H54 (cell line): ENCODE results near the gene ZNF70.

ENCODE experiments used
- DNase-seq: peaks from one replicate; pipeline ENCODE4 v3.0.0; 2011; ENCODE audit warnings: low spot score, mixed read lengths; ENCODE audit not compliant: insufficient read length
- FAIRE-seq: peaks from 3 replicates; lab custom pipeline; 2011; peaks lifted over from hg19 to GRCh38; lab: Jason Lieb, UNC
- POLR2A ChIP-seq: IDR thresholded peaks from 2 replicates; pipeline ENCODE4 v1.6.1; 2011; ENCODE audit warnings: low read depth, mild to moderate bottlenecking, low read length

ZNF70 gene

DNA sequence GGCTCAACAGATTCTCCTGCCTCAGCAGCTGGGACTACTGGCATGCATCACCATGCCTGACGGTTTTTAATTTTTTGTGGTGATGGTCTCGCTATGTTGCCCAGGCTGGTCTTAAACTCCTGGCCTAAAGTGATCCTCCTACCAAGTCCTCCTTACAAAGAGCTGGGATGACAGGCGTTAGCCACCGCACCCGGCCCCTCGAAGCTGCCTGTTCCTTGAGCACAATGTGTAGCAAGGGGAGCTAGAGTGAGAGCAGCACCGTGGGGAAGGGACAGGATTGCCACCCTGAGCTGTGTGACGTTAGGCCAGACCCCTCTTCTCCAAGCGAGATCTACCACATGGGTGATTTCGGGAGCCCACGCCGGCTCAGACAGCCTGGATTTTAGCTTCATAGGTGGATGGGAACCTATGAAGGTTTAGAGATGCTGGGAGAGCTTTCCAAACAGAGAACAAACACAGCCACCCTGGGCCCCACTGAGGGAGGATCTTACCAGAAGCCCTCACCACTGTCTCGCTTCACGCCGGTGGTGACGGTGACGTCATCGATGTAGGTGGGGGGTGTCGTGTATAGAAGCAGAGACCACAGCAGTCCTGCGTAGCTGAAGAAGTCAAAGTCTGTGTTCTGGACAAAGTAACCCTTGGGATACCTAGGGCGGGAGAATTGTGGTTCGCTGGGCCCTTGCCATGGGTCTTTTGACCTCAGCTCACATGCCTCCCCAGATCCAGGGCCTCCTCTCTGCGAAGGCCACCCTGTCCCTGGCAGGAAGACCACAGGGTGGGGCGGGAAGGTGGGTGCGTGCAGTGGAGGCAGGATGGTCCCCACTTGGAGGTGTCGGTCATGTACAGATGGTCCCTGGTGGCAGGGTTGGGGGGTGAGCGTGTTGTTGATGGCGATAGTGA is 37.0 kb downstream of the ZNF70 start:
- no peak for TF ChIP-seq POLR2A
- FAIRE-seq (no peak), DNase-seq (no peak)

DNA sequence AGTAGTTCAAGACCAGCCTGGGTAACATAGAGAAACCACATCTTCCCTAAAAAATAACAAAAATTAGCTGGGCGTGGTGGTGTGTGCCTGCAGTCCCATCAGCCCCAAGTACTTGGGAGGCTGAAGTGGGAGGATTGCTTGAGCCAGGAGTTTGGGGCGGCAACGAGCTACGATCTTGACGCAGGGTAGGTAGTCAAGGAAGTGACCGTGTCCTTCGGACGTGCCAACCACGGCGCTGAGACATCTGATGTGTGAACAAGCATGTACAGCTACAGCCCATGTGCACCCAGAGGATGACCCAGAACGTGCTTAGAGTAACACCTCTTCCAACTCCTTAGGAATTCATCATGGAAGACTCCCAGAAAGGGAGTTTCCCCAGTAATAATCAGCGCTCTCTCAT is 38.7 kb downstream of the ZNF70 start:
- FAIRE-seq (no peak), DNase-seq (no peak)
- TF ChIP-seq POLR2A, result no peak

DNA sequence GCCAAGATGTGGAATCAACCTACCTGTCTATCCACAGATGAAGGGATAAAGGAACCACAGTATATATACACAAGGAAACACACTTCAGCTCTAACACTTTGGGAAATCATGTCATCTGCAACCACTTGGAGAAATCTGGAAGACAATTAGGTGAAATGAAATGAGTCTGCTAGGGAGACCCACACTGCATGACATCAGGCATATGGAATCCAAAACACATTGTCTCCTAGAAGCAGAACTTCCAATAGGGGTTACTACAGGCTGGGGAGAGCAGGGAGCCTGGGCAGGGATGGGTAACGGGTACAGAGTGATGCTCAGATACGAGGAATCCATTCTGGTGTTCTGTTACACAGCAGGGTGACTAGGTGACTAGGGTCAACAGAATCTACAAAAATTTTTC is 41.8 kb downstream of the ZNF70 start:
- FAIRE-seq (no peak), DNase-seq (no peak)
- no peak for TF ChIP-seq POLR2A

DNA sequence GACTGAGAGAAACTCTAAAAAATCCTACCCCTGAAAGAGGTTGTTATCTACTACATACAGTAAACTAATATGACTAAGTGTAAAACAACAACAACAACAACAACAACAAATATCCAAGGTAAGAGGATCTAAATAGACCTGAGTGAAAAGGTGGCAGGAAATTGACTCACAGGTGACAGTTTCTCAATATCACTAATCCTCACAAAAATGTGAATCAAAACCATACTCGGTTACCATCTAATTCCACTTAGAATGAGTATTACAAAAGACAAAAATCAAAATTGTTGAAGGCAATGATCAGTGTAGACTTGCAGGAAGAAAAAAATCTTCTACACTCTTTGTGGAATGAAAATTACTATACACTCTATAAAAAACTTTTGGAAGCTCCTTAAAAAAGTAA is 42.6 kb downstream of the ZNF70 start:
- no peak for FAIRE-seq
- no peak for TF ChIP-seq POLR2A
- DNase-seq, result no peak

GRCh38 chr22:23705358-23705757 is 45.6 kb downstream of the ZNF70 start:
- TF ChIP-seq POLR2A, result no peak
- FAIRE-seq (no peak), DNase-seq (no peak)

DNA sequence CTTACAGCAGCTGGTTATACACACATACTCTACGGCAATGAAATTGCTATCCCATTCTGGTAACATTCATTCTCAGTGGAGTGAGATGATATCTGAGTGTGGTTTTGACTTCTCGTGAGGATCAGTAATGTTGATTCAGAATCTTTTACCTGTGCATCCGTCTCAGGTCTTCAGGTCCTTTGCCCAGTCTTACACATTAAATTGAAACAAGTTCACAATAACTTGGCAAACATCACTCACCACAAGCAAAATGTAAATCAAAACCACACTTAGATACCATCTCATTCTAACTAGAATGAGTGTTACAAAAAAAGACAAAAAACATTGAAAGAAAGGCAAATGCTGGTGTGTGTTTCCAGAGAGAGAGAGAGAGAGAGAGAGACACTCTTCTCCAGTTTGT is 46.1 kb downstream of the ZNF70 start:
- DNase-seq (no peak), FAIRE-seq (no peak)

DNA sequence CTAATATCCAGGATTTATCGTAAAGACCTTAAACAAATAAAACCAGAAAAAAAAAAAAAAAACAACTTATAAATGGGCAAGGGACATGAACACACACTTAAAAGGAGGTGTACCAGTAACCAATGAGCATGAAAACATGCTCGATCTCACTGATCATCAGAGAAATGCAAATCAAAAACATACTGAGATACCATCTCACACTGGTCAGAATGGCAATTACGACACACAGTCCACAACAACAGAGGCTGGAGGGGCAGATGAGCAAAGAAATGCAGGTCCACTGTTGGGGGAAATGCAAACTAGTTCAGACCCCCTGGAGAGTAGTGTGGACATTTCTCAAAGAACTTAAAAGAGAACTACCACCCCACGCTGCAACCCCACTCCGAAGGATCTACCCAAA is 46.9 kb downstream of the ZNF70 start:
- no peak for TF ChIP-seq POLR2A
- DNase-seq (no peak), FAIRE-seq (no peak)

More for the DNA sequence above, 46.1 kb downstream of the ZNF70 start:
- no peak for TF ChIP-seq POLR2A

GRCh38 chr22:23700706-23701105 is 50.2 kb downstream of the ZNF70 start:
- DNase-seq (no peak), FAIRE-seq (no peak)
- TF ChIP-seq POLR2A, result no peak

GRCh38 chr22:23698673-23699235 is 52.2 kb downstream of the ZNF70 start:
- no peak for FAIRE-seq
- TF ChIP-seq POLR2A, result no peak
- no peak for DNase-seq

DNA sequence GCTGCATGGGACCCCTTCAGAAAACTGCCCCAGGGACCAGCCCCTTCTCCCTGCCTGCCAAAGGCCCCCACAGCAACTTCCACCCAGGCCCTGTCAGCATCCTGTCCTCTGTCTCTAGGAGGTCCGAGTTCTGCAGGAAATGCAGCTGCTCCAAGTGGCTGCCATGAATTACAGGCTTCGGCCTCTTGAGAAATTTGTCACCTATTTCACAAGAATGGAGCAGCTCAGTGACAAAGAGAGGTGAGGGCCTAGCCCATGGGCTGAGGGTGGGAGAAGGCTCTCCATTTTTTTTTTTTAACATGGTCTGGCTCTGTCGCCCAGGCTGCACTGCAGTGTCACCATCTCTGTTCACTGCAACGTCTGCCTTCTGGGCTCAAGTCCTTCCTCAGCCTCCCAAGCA is 52.8 kb downstream of the ZNF70 start:
- no peak for FAIRE-seq
- no peak for DNase-seq
- TF ChIP-seq POLR2A, result no peak

GRCh38 chr22:23697031-23697970 is 53.6 kb downstream of the ZNF70 start:
- DNase-seq (no peak), FAIRE-seq (no peak)
- TF ChIP-seq POLR2A, result no peak

DNA sequence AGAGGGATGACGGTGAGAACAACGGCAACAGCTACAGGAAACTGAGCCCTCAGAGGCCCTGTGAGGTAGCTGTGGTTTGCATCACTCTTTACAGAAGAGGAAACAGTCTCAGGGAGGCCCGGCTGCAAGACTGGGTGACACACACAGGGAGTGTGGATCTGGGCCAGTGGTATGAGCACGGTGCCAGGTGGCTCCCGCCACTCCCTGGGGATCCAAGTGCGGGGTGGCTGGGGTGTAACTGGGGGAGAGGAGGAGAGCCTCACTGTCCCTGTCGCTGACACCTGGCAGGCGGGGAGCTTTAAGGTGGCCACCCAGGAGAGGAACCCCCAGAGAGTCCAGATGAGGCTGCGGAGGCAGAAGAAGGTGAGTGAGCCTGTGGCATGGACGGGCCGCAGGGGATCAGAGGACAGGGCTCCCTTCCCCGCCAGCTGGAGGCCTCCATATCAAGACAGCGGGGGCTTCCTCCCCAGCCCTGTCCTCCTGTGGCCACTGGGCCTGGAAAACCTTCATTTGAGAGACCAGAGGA is 54.5 kb downstream of the ZNF70 start:
- no peak for TF ChIP-seq POLR2A
- FAIRE-seq, result no peak
- no peak for DNase-seq

DNA sequence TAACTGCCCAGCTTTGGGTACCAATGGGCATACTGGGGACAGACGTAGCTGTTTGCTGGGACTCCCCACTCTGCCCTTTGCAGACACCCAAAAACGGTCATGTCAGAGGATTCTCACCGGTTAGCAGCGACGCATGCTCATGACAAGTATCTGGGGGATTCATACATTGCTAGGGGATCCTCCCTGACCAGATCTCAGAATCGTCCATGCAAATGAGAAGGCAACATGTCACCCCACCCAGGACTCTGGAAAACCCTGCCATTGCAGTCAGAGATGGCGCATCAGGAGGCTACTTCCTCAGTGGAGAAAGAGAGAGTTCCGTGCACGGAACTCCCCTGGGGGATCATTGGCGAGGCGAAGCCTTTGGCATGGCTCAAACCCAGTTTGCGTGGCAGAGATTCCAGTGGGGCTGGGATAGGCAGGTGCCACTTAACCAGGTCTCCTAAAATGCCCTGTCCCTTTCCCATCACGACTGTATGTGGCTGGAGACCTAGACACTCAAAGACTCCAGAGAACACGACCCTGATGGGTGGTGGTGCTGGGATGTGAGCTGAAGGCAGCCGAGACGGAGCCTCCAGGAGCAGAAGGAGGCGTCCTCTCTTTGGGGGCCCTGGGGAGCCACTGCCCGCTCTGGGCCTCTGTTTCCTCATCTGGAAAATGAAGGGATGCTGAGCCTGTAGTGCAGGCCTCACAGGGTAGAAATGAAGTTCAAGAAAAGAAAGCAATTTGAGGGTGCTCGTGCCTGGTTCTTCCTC is 55.2 kb downstream of the ZNF70 start:
- FAIRE-seq, result no peak
- no peak for DNase-seq
- TF ChIP-seq POLR2A, result no peak
